Activated CD4-positive, alpha-beta memory T cell treated with anti-CD3 and anti-CD28 coated beads for 36 hours (primary cell): Measurements from ENCODE around the gene VSIG1. TPM values are rescaled to one million over a fixed set of nuclear protein-coding genes. Genes with fewer than 3 reads are reported as not detected.

ENCODE experiments used
- CTCF ChIA-PET: fragments of 350-600 bp; sonication (Branson Sonifier 250); formaldehyde crosslinking; loops from one replicate; lab custom pipeline; 2021; ENCODE audit warnings: antibody characterized with exemption, inconsistent platforms; lab: Charles Lee
- POLR2A ChIA-PET: fragments of 350-600 bp; sonication (Branson Sonifier 250); formaldehyde crosslinking; loops from one replicate; lab custom pipeline; 2021; ENCODE audit warnings: antibody characterized with exemption; lab: Charles Lee
- DNase-seq: peaks from one replicate; pipeline ENCODE4 v3.0.0-alpha.2; 2020
- H3K27ac Mint-ChIP-seq: one replicate; pipeline ENCODE4 v1.8.0; 2021; ENCODE audit warnings: mixed read lengths
- H3K27me3 Mint-ChIP-seq: one replicate; pipeline ENCODE4 v1.8.0; 2021; ENCODE audit warnings: mixed read lengths
- H3K36me3 Mint-ChIP-seq: one replicate; pipeline ENCODE4 v1.8.0; 2021; ENCODE audit warnings: mixed read lengths
- H3K4me1 Mint-ChIP-seq: one replicate; pipeline ENCODE4 v1.8.0; 2021; ENCODE audit warnings: low read depth, mixed read lengths
- H3K4me3 Mint-ChIP-seq: one replicate; pipeline ENCODE4 v1.8.0; 2021; ENCODE audit warnings: mild to moderate bottlenecking, mixed read lengths
- H3K9me3 Mint-ChIP-seq: one replicate; pipeline ENCODE4 v1.8.0; 2021; ENCODE audit warnings: mixed read lengths
- intact Hi-C: fragments of 100-400 bp; cut with micrococcal nuclease; formaldehyde crosslinking; loops from one replicate; pipeline ENCODE4 v1.15.1; 2023
- total RNA-seq, 2 experiments: library from RNA; stranded (reverse); gene quantifications; one replicate each; pipeline ENCODE4 v1.2.3, GENCODE V29; 2021

VSIG1 gene
- total RNA-seq, 2 experiments from 2014 or later = 1.1 to 1.2 TPM

DNA sequence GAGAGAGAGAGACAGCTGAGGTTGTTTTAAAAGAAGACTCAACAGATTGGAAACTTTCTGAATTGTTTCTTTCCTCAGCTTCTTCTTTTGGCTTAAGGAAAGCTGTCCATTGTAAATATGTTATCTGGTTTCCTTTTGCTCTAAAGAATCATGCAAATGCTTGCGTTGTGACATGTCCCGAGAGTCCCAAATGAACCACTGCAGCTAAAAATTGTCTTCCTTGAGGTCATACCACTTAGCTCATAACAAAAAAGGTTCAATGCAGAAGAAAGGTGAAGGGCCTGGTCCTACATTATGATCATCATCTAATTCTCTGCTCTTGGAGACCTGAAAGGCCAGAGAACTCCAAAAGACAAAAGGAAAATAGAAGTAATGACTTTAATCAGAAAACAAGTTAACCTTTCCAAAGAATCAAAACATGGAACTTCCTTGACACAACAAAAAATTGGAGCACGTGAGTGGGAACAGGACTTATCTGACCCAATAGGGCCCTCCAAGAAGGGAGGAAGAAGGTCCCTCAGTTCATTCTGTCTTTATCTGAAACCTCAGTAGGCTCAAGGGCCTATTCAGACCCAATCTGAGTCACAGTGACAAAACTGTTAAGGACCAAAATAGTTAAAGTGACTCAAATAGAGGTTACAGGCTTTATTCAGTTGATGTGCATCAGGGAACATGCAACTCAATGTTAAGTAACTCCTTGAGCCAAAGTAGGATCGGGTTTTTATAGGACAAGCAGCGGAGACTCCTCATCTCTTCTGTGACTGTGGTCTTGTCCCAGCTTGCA lies 14.7 kb upstream of the VSIG1 start:
- Mint-ChIP-seq H3K4me1 (peaks cover 68% of the 10 kb centered on the region), H3K36me3 (no peaks in the 10 kb centered on the region), H3K27ac (peak overlapping the region; percentile 40), H3K9me3 (no peaks in the 10 kb centered on the region), H3K4me3 (no peak overlapping the region), H3K27me3 (no peaks in the 10 kb centered on the region)
- no peak for DNase-seq
- CTCF ChIA-PET = interaction anchor here (0.8 kb wide), 1 partner anchor 9 kb away, joined by 6 read pairs; no protein-coding TSS in a partner anchor
- POLR2A ChIA-PET = interaction anchor here (0.8 kb wide), 1 partner anchor 15 kb away, joined by 4 read pairs; the partner anchor contains the start of gene VSIG1
- intact Hi-C loops = loop anchor here (1.0 kb wide), 1 partner anchor 8 kb away; no protein-coding TSS in a partner anchor

DNA sequence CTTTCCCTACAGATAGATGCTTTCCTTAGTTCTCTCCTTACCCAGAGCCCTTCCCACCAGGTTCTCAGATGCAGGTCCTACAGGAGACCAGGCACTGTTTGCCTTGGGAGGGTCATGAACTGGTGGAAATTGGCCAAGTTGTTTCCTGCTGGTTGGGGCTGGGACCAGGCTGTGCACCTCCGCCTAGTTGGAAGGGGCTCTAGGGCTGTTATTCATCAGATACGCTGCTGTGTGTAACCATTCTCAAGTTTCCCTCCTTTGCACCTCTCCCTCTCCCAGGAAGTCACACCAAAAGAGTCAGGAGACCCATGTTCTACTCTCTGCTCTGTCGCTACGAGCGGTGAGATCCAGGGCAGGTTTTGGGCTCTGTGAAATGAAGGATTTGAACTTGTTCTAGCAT lies 11.9 kb upstream of the VSIG1 start:
- H3K4me3 Mint-ChIP-seq = no peak overlapping the region
- H3K4me1 Mint-ChIP-seq = peaks cover 65% of the 10 kb centered on the region
- no peak for DNase-seq
- H3K27ac Mint-ChIP-seq = no peak overlapping the region
- ChIA-PET POLR2A (no interaction called here), CTCF (interaction anchor here (2.9 kb wide), 1 partner anchor 12 kb away, joined by 9 read pairs; no protein-coding TSS in a partner anchor)
- H3K36me3 Mint-ChIP-seq = no peaks in the 10 kb centered on the region
- H3K27me3 Mint-ChIP-seq = no peaks in the 10 kb centered on the region
- no peaks in the 10 kb centered on the region for H3K9me3 Mint-ChIP-seq
- intact Hi-C loops = no loop called here

DNA sequence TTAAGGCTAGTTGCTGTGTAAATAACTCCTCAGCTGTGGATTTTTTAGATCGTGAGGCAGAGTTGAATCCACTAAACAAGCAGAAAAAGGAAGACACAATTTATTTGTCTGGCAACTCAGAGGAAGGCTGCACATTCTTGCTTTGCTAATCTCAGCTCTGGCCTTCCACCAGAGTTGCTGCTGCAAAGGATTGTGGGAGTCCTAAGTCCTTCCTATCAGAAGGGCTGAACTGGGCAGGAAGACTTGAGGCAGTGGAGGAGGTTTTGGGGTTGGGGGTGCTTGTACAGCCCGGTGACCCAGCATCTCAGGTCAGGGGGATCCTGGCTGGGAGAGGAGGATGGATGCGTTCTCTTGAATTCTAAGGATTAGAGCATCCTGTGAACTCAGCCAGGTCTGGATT lies 11.0 kb upstream of the VSIG1 start:
- Mint-ChIP-seq H3K36me3 (no peaks in the 10 kb centered on the region), H3K27me3 (no peaks in the 10 kb centered on the region), H3K27ac (no peak overlapping the region), H3K4me3 (no peak overlapping the region), H3K9me3 (no peaks in the 10 kb centered on the region), H3K4me1 (peaks cover 58% of the 10 kb centered on the region)
- CTCF ChIA-PET = interaction anchor here (2.9 kb wide), 1 partner anchor 13 kb away, joined by 9 read pairs; no protein-coding TSS in a partner anchor
- DNase-seq = no peak
- intact Hi-C loops = no loop called here
- POLR2A ChIA-PET = no interaction called here

DNA sequence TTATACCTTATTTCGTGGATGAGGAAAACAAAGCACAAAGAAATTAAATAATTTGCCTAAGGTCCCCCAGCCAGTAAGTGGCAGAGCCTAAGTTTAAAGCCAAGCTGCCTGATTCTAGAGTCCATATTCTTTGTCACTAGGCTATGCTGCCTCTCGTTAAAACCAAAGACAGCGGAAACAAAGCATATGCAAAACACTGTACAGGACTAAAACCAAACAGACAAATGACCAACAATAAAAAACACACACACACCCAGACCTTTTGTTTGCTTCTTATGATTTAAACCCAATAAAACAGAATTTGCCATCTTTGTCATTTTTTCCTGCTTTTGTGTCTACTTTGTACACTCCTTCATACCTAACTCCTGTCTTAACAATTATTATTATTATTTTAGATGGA lies 10.1 kb upstream of the VSIG1 start:
- no peak overlapping the region for H3K27ac Mint-ChIP-seq
- intact Hi-C loops = no loop called here
- no peaks in the 10 kb centered on the region for H3K9me3 Mint-ChIP-seq
- ChIA-PET CTCF (interaction anchor here (2.9 kb wide), 1 partner anchor 14 kb away, joined by 9 read pairs; no protein-coding TSS in a partner anchor), POLR2A (no interaction called here)
- no peaks in the 10 kb centered on the region for H3K27me3 Mint-ChIP-seq
- H3K36me3 Mint-ChIP-seq = no peaks in the 10 kb centered on the region
- H3K4me3 Mint-ChIP-seq = no peak overlapping the region
- peaks cover 55% of the 10 kb centered on the region for H3K4me1 Mint-ChIP-seq
- DNase-seq = no peak

DNA sequence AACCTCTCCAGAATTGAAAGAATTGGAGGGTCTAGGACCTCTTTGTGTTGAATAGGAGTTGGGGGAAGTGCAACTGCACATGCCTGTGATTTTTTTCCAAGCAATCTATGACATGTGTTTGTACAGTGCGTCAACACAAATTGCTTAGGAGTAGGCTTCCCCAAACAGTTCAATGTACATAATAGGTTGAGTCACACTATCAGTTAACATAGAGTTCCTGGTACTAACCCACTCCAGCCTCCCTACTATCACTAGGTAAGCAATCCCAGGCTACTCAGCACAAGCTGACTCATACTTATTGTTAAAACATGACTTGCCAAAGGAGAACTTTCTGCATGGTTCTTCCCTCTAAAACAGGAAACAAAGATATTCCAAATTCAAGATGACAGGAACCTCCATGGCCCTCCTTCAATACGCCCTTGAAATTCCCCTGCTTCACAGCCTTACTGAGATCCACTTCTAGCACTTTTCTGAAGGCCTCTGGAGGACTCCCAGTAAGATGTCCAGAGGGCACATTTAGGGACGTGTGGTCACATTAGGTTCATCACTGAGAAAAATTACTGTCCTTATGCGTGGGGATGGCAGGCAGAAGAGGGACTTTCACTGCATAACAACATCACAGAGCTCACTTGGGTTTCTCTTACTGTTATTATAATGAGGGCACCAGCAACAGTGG lies 8.4 kb upstream of the VSIG1 start:
- intact Hi-C loops = loop anchor here (1.0 kb wide), 1 partner anchor 14 kb away; no protein-coding TSS in a partner anchor
- Mint-ChIP-seq H3K27me3 (no peaks in the 10 kb centered on the region), H3K36me3 (no peaks in the 10 kb centered on the region), H3K27ac (no peak overlapping the region), H3K4me3 (no peak overlapping the region), H3K9me3 (no peaks in the 10 kb centered on the region), H3K4me1 (peaks cover 40% of the 10 kb centered on the region)
- ChIA-PET POLR2A (no interaction called here), CTCF (no interaction called here)
- DNase-seq = no peak

DNA sequence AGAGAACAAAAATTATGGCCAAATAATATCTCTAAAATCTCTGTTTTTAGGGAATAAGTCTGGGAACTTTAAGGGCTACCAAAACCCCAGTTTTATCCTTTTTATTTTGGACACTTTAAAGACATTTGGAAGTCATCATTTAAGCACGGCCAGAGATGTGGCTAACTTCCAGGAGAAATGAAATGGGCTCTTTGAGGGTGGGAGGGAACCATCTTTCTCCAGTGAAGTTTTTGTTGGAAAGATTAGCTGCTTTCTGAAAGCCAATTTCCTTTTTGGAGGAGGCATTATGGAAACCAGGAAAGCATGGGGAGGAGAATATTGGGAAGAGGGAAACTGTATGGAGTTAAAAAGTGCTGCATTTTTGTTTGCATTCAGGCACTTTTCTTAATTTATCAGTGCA lies 4.8 kb downstream of the VSIG1 start:
- CTCF ChIA-PET = no interaction called here
- Mint-ChIP-seq H3K9me3 (no peaks in the 10 kb centered on the region), H3K4me3 (no peak overlapping the region), H3K4me1 (peaks cover 9% of the 10 kb centered on the region), H3K36me3 (no peaks in the 10 kb centered on the region), H3K27me3 (no peaks in the 10 kb centered on the region), H3K27ac (no peak overlapping the region)
- DNase-seq = no peak
- intact Hi-C loops = no loop called here
- POLR2A ChIA-PET = no interaction called here

DNA sequence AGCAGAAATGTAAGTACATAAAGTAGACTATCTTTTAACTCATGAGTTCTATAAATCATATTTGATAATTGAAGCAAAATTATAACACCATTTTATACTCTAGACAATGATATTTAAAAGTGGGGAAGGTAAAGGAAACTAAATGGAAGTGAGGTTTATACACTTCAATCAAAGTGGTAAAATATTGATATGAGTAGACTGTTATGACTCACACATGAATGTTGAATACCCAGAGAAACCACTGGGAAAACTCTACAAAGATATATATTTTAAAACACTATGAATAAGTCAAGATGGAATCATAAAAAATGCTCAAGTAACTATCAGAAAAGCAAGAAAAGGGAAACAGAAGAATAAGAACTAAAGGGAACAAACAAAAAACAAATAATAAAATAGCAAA lies 8.4 kb downstream of the VSIG1 start:
- CTCF ChIA-PET = no interaction called here
- intact Hi-C loops = loop anchor here (2.0 kb wide), 2 partner anchors 18 to 30 kb away; no protein-coding TSS in a partner anchor
- no peaks in the 10 kb centered on the region for H3K9me3 Mint-ChIP-seq
- H3K27me3 Mint-ChIP-seq = no peaks in the 10 kb centered on the region
- no peak overlapping the region for H3K27ac Mint-ChIP-seq
- POLR2A ChIA-PET = no interaction called here
- H3K4me3 Mint-ChIP-seq = no peak overlapping the region
- no peaks in the 10 kb centered on the region for H3K36me3 Mint-ChIP-seq
- no peak for DNase-seq
- peaks cover 7% of the 10 kb centered on the region for H3K4me1 Mint-ChIP-seq

DNA sequence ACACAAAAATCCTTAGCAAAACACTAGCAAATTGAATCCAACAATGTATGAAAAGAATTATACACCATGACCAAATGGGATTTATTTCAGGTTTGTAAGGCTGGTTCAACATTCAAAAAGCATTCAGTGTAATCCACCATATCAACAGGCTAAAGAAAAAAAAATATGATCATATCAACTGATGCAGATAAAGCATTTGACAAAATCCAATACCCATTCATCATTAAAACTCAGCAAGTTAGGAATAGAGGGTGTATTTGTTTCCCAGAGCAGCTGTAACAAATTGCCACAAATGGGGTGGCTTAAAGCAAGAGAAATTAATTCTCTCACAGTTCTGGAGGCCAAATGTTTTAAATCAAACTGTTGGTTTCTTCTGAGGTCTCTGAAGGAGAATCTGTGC lies 10.7 kb downstream of the VSIG1 start:
- Mint-ChIP-seq H3K9me3 (no peaks in the 10 kb centered on the region), H3K4me1 (peaks cover 7% of the 10 kb centered on the region), H3K27me3 (no peaks in the 10 kb centered on the region), H3K4me3 (no peak overlapping the region), H3K36me3 (peaks cover 8% of the 10 kb centered on the region), H3K27ac (no peak overlapping the region)
- CTCF ChIA-PET = no interaction called here
- intact Hi-C loops = no loop called here
- DNase-seq = no peak
- POLR2A ChIA-PET = no interaction called here

DNA sequence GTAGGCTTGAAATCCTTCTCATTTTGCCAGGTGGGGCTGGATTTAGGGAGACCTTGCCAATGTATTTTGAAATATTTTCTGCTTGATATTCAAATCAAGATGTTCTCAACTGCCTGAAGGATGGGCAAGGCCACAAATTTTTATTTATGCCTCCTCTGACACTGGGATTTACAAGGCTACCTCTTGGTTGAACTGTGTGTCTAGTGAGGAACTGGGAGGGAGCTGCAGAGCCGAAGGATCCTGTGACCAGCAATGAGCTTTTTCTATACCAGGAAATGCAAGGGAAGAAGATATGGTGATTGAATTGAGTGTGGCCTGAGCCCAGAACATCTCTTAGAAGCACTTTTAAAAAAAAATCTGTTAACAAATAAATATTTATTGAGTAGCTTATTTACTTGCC lies 14.9 kb downstream of the VSIG1 start:
- H3K9me3 Mint-ChIP-seq = no peaks in the 10 kb centered on the region
- peaks cover 11% of the 10 kb centered on the region for H3K36me3 Mint-ChIP-seq
- DNase-seq = no peak
- CTCF ChIA-PET = interaction anchor here (0.6 kb wide), 1 partner anchor 36 kb away, joined by 3 read pairs; no protein-coding TSS in a partner anchor
- peaks cover 6% of the 10 kb centered on the region for H3K4me1 Mint-ChIP-seq
- intact Hi-C loops = no loop called here
- H3K27ac Mint-ChIP-seq = no peak overlapping the region
- H3K4me3 Mint-ChIP-seq = no peak overlapping the region
- POLR2A ChIA-PET = no interaction called here
- no peaks in the 10 kb centered on the region for H3K27me3 Mint-ChIP-seq

DNA sequence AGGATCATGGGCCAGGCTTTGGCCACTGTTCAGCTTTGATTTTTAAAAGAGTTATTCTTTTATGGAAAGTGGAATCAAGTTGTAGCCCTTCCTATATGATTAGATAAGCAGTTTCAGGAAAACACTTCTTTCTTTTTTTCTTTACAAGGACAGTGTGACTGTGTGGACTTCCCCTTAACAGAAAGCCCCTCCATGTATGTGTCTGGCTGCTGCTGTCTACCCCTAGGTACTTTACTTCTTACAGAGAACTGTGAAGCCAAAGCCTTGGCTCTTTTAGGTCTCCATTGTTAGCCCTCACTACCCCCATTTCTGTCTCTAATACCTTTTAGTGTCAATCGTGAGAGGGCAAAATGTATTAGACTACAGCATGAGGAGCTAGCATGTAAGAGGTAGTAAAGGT lies 19.1 kb downstream of the VSIG1 start:
- POLR2A ChIA-PET = no interaction called here
- intact Hi-C loops = no loop called here
- no peak for DNase-seq
- Mint-ChIP-seq H3K27ac (no peak overlapping the region), H3K36me3 (peaks cover 6% of the 10 kb centered on the region), H3K9me3 (no peaks in the 10 kb centered on the region), H3K4me3 (no peak overlapping the region), H3K27me3 (no peaks in the 10 kb centered on the region), H3K4me1 (peaks cover 7% of the 10 kb centered on the region)
- CTCF ChIA-PET = interaction anchor here (0.6 kb wide), 1 partner anchor 631 kb away, joined by 3 read pairs; no protein-coding TSS in a partner anchor

DNA sequence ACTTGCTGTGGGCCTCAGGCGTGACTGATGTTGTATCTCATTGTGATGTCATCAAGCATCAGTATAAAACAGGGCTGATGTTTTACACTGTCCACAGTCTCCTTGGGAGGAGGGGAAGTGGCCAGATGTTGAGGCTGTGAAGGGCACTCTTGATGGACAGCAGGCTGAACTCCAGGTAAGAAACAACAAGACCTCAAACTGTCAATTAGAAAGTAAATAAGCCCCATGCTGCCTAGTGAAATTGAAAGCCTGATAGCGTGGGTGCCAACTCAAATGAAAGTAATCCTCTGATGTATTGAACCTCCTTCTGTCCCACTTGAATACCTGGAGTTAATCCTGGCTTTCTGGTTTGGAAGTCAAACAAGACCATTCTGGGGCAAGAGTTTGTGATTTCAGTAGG lies 19.7 kb downstream of the VSIG1 start:
- no peak overlapping the region for H3K4me3 Mint-ChIP-seq
- POLR2A ChIA-PET = no interaction called here
- H3K4me1 Mint-ChIP-seq = peaks cover 7% of the 10 kb centered on the region
- H3K27me3 Mint-ChIP-seq = no peaks in the 10 kb centered on the region
- CTCF ChIA-PET = no interaction called here
- H3K27ac Mint-ChIP-seq = no peak overlapping the region
- H3K36me3 Mint-ChIP-seq = peaks cover 2% of the 10 kb centered on the region
- H3K9me3 Mint-ChIP-seq = no peaks in the 10 kb centered on the region
- intact Hi-C loops = no loop called here
- peak; percentile 10 for DNase-seq

DNA sequence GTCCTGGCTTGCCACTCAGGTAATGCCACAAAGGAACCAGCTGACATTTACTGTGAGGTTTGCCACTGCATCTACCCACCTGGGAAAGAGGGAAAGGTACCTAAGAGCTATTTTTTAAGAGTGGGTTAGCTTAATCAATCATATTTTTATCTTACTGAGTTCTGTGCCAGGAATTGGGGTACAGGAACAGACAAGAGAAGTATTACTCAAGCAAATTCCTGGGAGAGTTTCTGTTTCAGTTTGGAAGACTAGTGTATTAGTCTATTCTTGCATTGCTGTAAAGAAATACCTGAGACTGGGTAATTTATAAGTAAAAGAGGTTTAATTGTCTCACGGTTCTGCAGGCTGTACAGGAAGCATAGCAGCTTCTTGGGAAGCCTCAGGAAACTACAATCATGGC lies 23.3 kb downstream of the VSIG1 start:
- Mint-ChIP-seq H3K27me3 (no peaks in the 10 kb centered on the region), H3K4me1 (peaks cover 10% of the 10 kb centered on the region), H3K4me3 (no peak overlapping the region), H3K36me3 (no peaks in the 10 kb centered on the region), H3K9me3 (no peaks in the 10 kb centered on the region), H3K27ac (no peak overlapping the region)
- no peak for DNase-seq
- CTCF ChIA-PET = interaction anchor here (6.0 kb wide), 1 partner anchor 47 kb away, joined by 45 read pairs; no protein-coding TSS in a partner anchor
- intact Hi-C loops = no loop called here
- POLR2A ChIA-PET = no interaction called here
